Measurements from ENCODE around the gene UNC79. TPM values are rescaled to one million over a fixed set of nuclear protein-coding genes. Genes with fewer than 3 reads are reported as not detected.

The UNC79 gene
- total and polyA plus RNA-seq, 3 donors from 2014 or later, result 4.3 to 10.7 (median 5.5) TPM

GRCh38 chr14:93531644-93532043 lies 100.9 kb downstream of the UNC79 start:
- no peaks in the 10 kb centered on the region for H3K4me1 ChIP-seq

GRCh38 chr14:93532541-93532940 lies 101.8 kb downstream of the UNC79 start:
- TF ChIP-seq POLR2A (IDR thresholded peaks at IDR 0.05), result no peak
- WGBS, 2 donors, result 72 to 83% methylated on average over 2 of the region's 2 CpGs
- intact Hi-C loops (cut with DNase I; ENCODE audit: low total_unique reads), result no loop called here

More at GRCh38 chr14:93531644-93532043, 100.9 kb downstream of the UNC79 start:
- Histone ChIP-seq H3K4me3 (no peak overlapping the region), H3K36me3 (ENCODE audit: low read depth, missing control alignments) (no peaks in the 10 kb centered on the region), H3K27ac (no peak overlapping the region), H3K27me3 (no peaks in the 10 kb centered on the region), H3K9me3 (no peaks in the 10 kb centered on the region)
- TF ChIP-seq CTCF (IDR thresholded peaks at IDR 0.05) (no peak), POLR2A (IDR thresholded peaks at IDR 0.05) (no peak)
- intact Hi-C loops (cut with DNase I; ENCODE audit: low total_unique reads), result no loop called here
- no peak for DNase-seq
- WGBS, 2 donors, result 86 to 94% methylated on average over 1 of the region's 1 CpG

GRCh38 chr14:93533437-93533836 lies 102.7 kb downstream of the UNC79 start:
- DNase-seq, result no peak
- TF ChIP-seq CTCF (IDR thresholded peaks at IDR 0.05), result no peak
- TF ChIP-seq POLR2A (IDR thresholded peaks at IDR 0.05), result no peak
- 69 to 72% methylated on average over 2 of the region's 2 CpGs for WGBS, 2 donors
- Histone ChIP-seq H3K4me1 (no peaks in the 10 kb centered on the region), H3K4me3 (no peak overlapping the region), H3K27me3 (no peaks in the 10 kb centered on the region), H3K36me3 (ENCODE audit: low read depth, missing control alignments) (no peaks in the 10 kb centered on the region), H3K27ac (no peak overlapping the region), H3K9me3 (no peaks in the 10 kb centered on the region)
- intact Hi-C loops (cut with DNase I; ENCODE audit: low total_unique reads), result no loop called here

More at GRCh38 chr14:93532541-93532940, 101.8 kb downstream of the UNC79 start:
- H3K27ac ChIP-seq, result no peak overlapping the region
- H3K4me1 ChIP-seq, result no peaks in the 10 kb centered on the region
- H3K9me3 ChIP-seq, result no peaks in the 10 kb centered on the region
- no peak for DNase-seq
- H3K4me3 ChIP-seq, result no peak overlapping the region
- H3K27me3 ChIP-seq, result no peaks in the 10 kb centered on the region
- H3K36me3 ChIP-seq (ENCODE audit: low read depth, missing control alignments), result no peaks in the 10 kb centered on the region

GRCh38 chr14:93533842-93534241 lies 103.1 kb downstream of the UNC79 start:
- Histone ChIP-seq H3K27ac (no peak overlapping the region), H3K4me1 (no peaks in the 10 kb centered on the region), H3K9me3 (no peaks in the 10 kb centered on the region), H3K36me3 (ENCODE audit: low read depth, missing control alignments) (no peaks in the 10 kb centered on the region), H3K27me3 (no peaks in the 10 kb centered on the region), H3K4me3 (no peak overlapping the region)
- intact Hi-C loops (cut with DNase I; ENCODE audit: low total_unique reads), result no loop called here
- TF ChIP-seq CTCF (IDR thresholded peaks at IDR 0.05), result no peak
- no peak for TF ChIP-seq POLR2A (IDR thresholded peaks at IDR 0.05)
- DNase-seq, result no peak

- no peaks in the 10 kb centered on the region for H3K4me1 ChIP-seq
- H3K27me3 ChIP-seq, result no peaks in the 10 kb centered on the region
- H3K4me3 ChIP-seq, result no peak overlapping the region
- H3K36me3 ChIP-seq (ENCODE audit: low read depth, missing control alignments), result no peaks in the 10 kb centered on the region
- 91 to 94% methylated on average over 3 of the region's 3 CpGs for WGBS, 2 donors
- intact Hi-C loops (cut with DNase I; ENCODE audit: low total_unique reads), result no loop called here
- TF ChIP-seq CTCF (IDR thresholded peaks at IDR 0.05), result no peak
- no peak for TF ChIP-seq POLR2A (IDR thresholded peaks at IDR 0.05)
- H3K27ac ChIP-seq, result no peak overlapping the region
- DNase-seq, result no peak
- no peaks in the 10 kb centered on the region for H3K9me3 ChIP-seq
Measured at GRCh38 chr14:93535537-93535936, 104.8 kb downstream of the UNC79 start.

All from testis (tissue), 3 donors.